WTC11 (cell line): ENCODE data around the gene EGFL8.

Experiments
- NFE2L1 ChIP-seq: sonication (generic); formaldehyde crosslinking; IDR thresholded peaks from 2 replicates; pipeline ENCODE4 v1.8.1; 2023; ENCODE audit warnings: missing genetic modification reagents
- NR3C1 ChIP-seq: sonication (generic); formaldehyde crosslinking; conservative IDR thresholded peaks from 2 replicates; pipeline ENCODE4 v1.8.1; 2023; ENCODE audit warnings: low read depth, mild to moderate bottlenecking, missing genetic modification reagents
- SP1 ChIP-seq: sonication (generic); formaldehyde crosslinking; conservative IDR thresholded peaks from 2 replicates; pipeline ENCODE4 v1.8.1; 2022; ENCODE audit warnings: missing genetic modification reagents
- ZBTB21 ChIP-seq: sonication (generic); formaldehyde crosslinking; IDR thresholded peaks from 2 replicates; pipeline ENCODE4 v1.8.1; 2023; ENCODE audit warnings: mild to moderate bottlenecking, missing genetic modification reagents, borderline replicate concordance
- TF ChIP-seq, protein P1 (sequence below): sonication (generic); formaldehyde crosslinking; conservative IDR thresholded peaks from 2 replicates; pipeline ENCODE4 v1.8.1; 2022; ENCODE audit warnings: mild to moderate bottlenecking, missing genetic modification reagents
- TF ChIP-seq, protein P2 (sequence below): sonication (generic); formaldehyde crosslinking; IDR thresholded peaks from 2 replicates; pipeline ENCODE4 v1.8.0; 2022; ENCODE audit warnings: mild to moderate bottlenecking, missing genetic modification reagents
- TF ChIP-seq, protein P3 (sequence below): fragments of 200-600 bp; IDR thresholded peaks from 2 replicates; pipeline ENCODE4 v1.8.0; 2022; ENCODE audit warnings: antibody characterized with exemption

DNA sequence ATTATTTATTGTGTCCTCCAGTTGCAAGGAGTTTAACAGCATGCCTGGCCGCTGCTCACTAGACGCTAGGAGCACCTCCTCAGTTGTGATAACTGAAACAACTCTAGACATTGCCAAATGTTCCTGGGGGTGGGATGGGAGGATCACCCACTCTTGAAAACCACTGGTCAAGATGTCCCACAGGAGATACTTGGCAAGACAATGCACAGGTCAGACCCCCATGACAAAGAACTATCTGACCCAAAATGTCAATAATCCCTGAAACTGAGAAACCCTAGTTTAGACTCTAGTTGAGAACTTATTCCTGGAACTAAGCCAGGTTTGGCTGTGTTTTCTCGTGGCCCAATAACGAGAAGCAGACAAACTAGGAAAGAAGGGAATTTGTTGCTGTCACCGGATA, 24.8 kb upstream of the EGFL8 start:
- TF ChIP-seq NFE2L1 (no peak), ZBTB21 (CRISPR knock-in tag) (no peak), SP1 (no peak), NR3C1 (CRISPR knock-in tag) (no peak)
- TF ChIP-seq, protein P1, sequence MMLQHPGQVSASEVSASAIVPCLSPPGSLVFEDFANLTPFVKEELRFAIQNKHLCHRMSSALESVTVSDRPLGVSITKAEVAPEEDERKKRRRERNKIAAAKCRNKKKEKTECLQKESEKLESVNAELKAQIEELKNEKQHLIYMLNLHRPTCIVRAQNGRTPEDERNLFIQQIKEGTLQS (CRISPR knock-in tag): no peak
- TF ChIP-seq, protein P2, sequence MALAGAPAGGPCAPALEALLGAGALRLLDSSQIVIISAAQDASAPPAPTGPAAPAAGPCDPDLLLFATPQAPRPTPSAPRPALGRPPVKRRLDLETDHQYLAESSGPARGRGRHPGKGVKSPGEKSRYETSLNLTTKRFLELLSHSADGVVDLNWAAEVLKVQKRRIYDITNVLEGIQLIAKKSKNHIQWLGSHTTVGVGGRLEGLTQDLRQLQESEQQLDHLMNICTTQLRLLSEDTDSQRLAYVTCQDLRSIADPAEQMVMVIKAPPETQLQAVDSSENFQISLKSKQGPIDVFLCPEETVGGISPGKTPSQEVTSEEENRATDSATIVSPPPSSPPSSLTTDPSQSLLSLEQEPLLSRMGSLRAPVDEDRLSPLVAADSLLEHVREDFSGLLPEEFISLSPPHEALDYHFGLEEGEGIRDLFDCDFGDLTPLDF: no peak
- TF ChIP-seq, protein P3, sequence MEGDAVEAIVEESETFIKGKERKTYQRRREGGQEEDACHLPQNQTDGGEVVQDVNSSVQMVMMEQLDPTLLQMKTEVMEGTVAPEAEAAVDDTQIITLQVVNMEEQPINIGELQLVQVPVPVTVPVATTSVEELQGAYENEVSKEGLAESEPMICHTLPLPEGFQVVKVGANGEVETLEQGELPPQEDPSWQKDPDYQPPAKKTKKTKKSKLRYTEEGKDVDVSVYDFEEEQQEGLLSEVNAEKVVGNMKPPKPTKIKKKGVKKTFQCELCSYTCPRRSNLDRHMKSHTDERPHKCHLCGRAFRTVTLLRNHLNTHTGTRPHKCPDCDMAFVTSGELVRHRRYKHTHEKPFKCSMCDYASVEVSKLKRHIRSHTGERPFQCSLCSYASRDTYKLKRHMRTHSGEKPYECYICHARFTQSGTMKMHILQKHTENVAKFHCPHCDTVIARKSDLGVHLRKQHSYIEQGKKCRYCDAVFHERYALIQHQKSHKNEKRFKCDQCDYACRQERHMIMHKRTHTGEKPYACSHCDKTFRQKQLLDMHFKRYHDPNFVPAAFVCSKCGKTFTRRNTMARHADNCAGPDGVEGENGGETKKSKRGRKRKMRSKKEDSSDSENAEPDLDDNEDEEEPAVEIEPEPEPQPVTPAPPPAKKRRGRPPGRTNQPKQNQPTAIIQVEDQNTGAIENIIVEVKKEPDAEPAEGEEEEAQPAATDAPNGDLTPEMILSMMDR: no peak
